Natural killer cell (primary cell): Measurements from ENCODE around the gene KDM6A. TPM values are rescaled to one million over a fixed set of nuclear protein-coding genes. Genes with fewer than 3 reads are reported as not detected.
"Not testable (repeated sequence)": the region's sequence is repeated elsewhere in the genome, so short reads cannot be mapped to it uniquely, and the experiment has no call there.

Source experiments
- ATAC-seq, 3 donors: fragments of 150-1000 bp in 2 of 3; fragments of 200-7000 bp in 1 of 3; cut with Tn5 transposase; 1 replicate in 1 of 3; 2 replicates in 2 of 3; pipeline ENCODE4 v1.10.0; 2021; ENCODE audit warnings: mild to moderate bottlenecking in 2 of 3, moderate library complexity in 2 of 3
- DNase-seq, 2 donors: peaks; one replicate each; pipeline versions ENCODE4 v3.0.0 to v3.0.0-alpha.2; 2013 to 2021; ENCODE audit warnings: mixed read lengths in 1 of 2
- H3K27ac ChIP-seq: one replicate; pipeline ENCODE4 v1.5.1; 2013; ENCODE audit warnings: mild to moderate bottlenecking, low read length
- H3K27me3 ChIP-seq: one replicate; pipeline ENCODE4 v1.6.1; 2013; ENCODE audit warnings: low read length; ENCODE audit not compliant: control insufficient read depth, insufficient read depth
- H3K36me3 ChIP-seq: one replicate; pipeline ENCODE4 v1.6.1; 2013; ENCODE audit warnings: low read length; ENCODE audit not compliant: control insufficient read depth, insufficient read depth
- H3K4me1 ChIP-seq: one replicate; pipeline ENCODE4 v1.6.1; 2013; ENCODE audit warnings: low read length; ENCODE audit not compliant: control insufficient read depth, insufficient read depth
- H3K4me3 ChIP-seq: one replicate; pipeline ENCODE4 v1.5.1; 2013; ENCODE audit warnings: low read length
- H3K9me3 ChIP-seq: one replicate; pipeline ENCODE4 v1.6.1; 2013; ENCODE audit warnings: low read length; ENCODE audit not compliant: control insufficient read depth, insufficient read depth
- H3K27ac Mint-ChIP-seq, 2 donors: one replicate each; pipeline ENCODE4 v1.8.0; 2022; ENCODE audit warnings: mild to moderate bottlenecking in 2 of 2, mixed read lengths in 2 of 2, moderate library complexity in 1 of 2
- H3K27me3 Mint-ChIP-seq, 2 donors: one replicate each; pipeline ENCODE4 v1.8.0; 2022; ENCODE audit warnings: low read depth in 2 of 2, mixed read lengths in 2 of 2
- H3K36me3 Mint-ChIP-seq: one replicate; pipeline ENCODE4 v1.8.0; 2022; ENCODE audit warnings: mixed read lengths
- H3K4me1 Mint-ChIP-seq, 2 donors: one replicate each; pipeline ENCODE4 v1.8.0; 2022; ENCODE audit warnings: mixed read lengths in 2 of 2
- H3K4me3 Mint-ChIP-seq: one replicate; pipeline ENCODE4 v1.8.0; 2022; ENCODE audit warnings: mild to moderate bottlenecking, moderate library complexity, mixed read lengths
- H3K9me3 Mint-ChIP-seq, 2 donors: one replicate each; pipeline ENCODE4 v1.8.0; 2022; ENCODE audit warnings: mixed read lengths in 2 of 2
- CTCF ChIP-seq: fragments of 200-600 bp; IDR thresholded peaks from one replicate; pipeline ENCODE4 v1.8.0; 2022; ENCODE audit warnings: antibody characterized with exemption
- WGBS: methylation state at CpG from one replicate; pipeline ENCODE4 v1.1.7; 2013; ENCODE audit warnings: missing lambda C conversion rate; ENCODE audit not compliant: insufficient coverage; 5-methylcytosine and 5-hydroxymethylcytosine counted together
- intact Hi-C: fragments of 100-400 bp; cut with micrococcal nuclease; formaldehyde crosslinking; loops from one replicate; pipeline ENCODE4 v1.14.2; 2022
- total RNA-seq, 4 donors: library from RNA; stranded (reverse); fragments of 120-200 nt in 1 of 4; gene quantifications; one replicate each; pipeline versions ENCODE4 v1.2.3 to v1.2.4, GENCODE V29; 2013 to 2022

Gene KDM6A
- total RNA-seq, 3 donors from 2014 or later (not counting 1 experiment from before 2014, with no cell fraction given) = 60.8 to 121 (median 73.1) TPM

- no peaks in the 10 kb centered on the region for H3K9me3 Mint-ChIP-seq
- DNase-seq = no peak
- H3K27me3 ChIP-seq = no peaks in the 10 kb centered on the region
- H3K36me3 ChIP-seq = no peaks in the 10 kb centered on the region
- H3K4me1 ChIP-seq = peaks cover 27% of the 10 kb centered on the region
- no peak overlapping the region for H3K27ac ChIP-seq
- TF ChIP-seq CTCF = no peak
- H3K27ac Mint-ChIP-seq = peak overlapping the region; percentile 48 to 70
- no peak overlapping the region for H3K4me3 Mint-ChIP-seq
- H3K9me3 ChIP-seq = no peaks in the 10 kb centered on the region
- H3K4me3 ChIP-seq = no peak overlapping the region
- peaks cover 7% of the 10 kb centered on the region for H3K36me3 Mint-ChIP-seq
- 92% methylated on average over 3 of the region's 6 CpGs for WGBS
- ATAC-seq = no peak
- peaks cover 62 to 69% of the 10 kb centered on the region in 2 donors for H3K4me1 Mint-ChIP-seq
- intact Hi-C loops = no loop called here
- no peaks in the 10 kb centered on the region for H3K27me3 Mint-ChIP-seq
Observed at GRCh38 chrX:44906542-44906941, 33.6 kb downstream of the KDM6A start.

- no peaks in the 10 kb centered on the region for H3K9me3 ChIP-seq
- H3K4me1 ChIP-seq = peaks cover 27% of the 10 kb centered on the region
- no peak for DNase-seq
- intact Hi-C loops = no loop called here
- H3K4me3 ChIP-seq = no peak overlapping the region
- no peaks in the 10 kb centered on the region for H3K36me3 ChIP-seq
- Mint-ChIP-seq H3K36me3 (peaks cover 4% of the 10 kb centered on the region), H3K9me3 (no peaks in the 10 kb centered on the region), H3K4me1 (peaks cover 60 to 70% of the 10 kb centered on the region in 2 donors), H3K4me3 (peak overlapping the region; percentile 45), H3K27me3 (no peaks in the 10 kb centered on the region), H3K27ac (peak overlapping the region; percentile 48 to 85)
- ATAC-seq = peak; percentile 68 to 82 (median 73)
- WGBS = 78% methylated on average over 3 of the region's 3 CpGs
- no peak for TF ChIP-seq CTCF
- no peaks in the 10 kb centered on the region for H3K27me3 ChIP-seq
- H3K27ac ChIP-seq = peak overlapping the region; percentile 1
Observed at GRCh38 chrX:44908153-44908552, 35.2 kb downstream of the KDM6A start.

GRCh38 chrX:44908827-44909226 lies 35.8 kb downstream of the KDM6A start:
- intact Hi-C loops = no loop called here
- peak overlapping the region; percentile 48 to 85 for H3K27ac Mint-ChIP-seq
- DNase-seq = no peak

GRCh38 chrX:44910508-44910907 lies 37.5 kb downstream of the KDM6A start:
- H3K27me3 ChIP-seq, H3K9me3 Mint-ChIP-seq, H3K4me3 Mint-ChIP-seq, H3K27ac ChIP-seq, H3K9me3 ChIP-seq, H3K27me3 Mint-ChIP-seq, intact Hi-C loops, H3K36me3 Mint-ChIP-seq, H3K4me3 ChIP-seq, DNase-seq, H3K36me3 ChIP-seq, ATAC-seq, H3K27ac Mint-ChIP-seq: not testable (repeated sequence)
- peaks cover 55 to 67% of the 10 kb centered on the region in 2 donors for H3K4me1 Mint-ChIP-seq
- WGBS = 100% methylated on average over 1 of the region's 4 CpGs
- peaks cover 20% of the 10 kb centered on the region for H3K4me1 ChIP-seq

More at GRCh38 chrX:44908827-44909226, 35.8 kb downstream of the KDM6A start:
- ATAC-seq = peak; percentile 30 to 51 (median 43)
- Mint-ChIP-seq H3K9me3 (no peaks in the 10 kb centered on the region), H3K4me1 (peaks cover 56 to 67% of the 10 kb centered on the region in 2 donors), H3K36me3 (no peaks in the 10 kb centered on the region), H3K4me3 (peak overlapping the region; percentile 21), H3K27me3 (no peaks in the 10 kb centered on the region)
- WGBS = no CpG with 5 or more reads among the region's 3 CpGs
- no peaks in the 10 kb centered on the region for H3K36me3 ChIP-seq
- H3K27ac ChIP-seq = peak overlapping the region; percentile 1
- peaks cover 27% of the 10 kb centered on the region for H3K4me1 ChIP-seq
- H3K9me3 ChIP-seq = no peaks in the 10 kb centered on the region
- H3K27me3 ChIP-seq = no peaks in the 10 kb centered on the region
- TF ChIP-seq CTCF = no peak
- H3K4me3 ChIP-seq = no peak overlapping the region

- H3K27ac ChIP-seq, H3K27me3 Mint-ChIP-seq, H3K9me3 ChIP-seq, ATAC-seq, H3K4me3 Mint-ChIP-seq, H3K27me3 ChIP-seq, H3K27ac Mint-ChIP-seq, H3K36me3 Mint-ChIP-seq, intact Hi-C loops, H3K9me3 Mint-ChIP-seq, H3K36me3 ChIP-seq, DNase-seq, H3K4me3 ChIP-seq: not testable (repeated sequence)
- peaks cover 18% of the 10 kb centered on the region for H3K4me1 ChIP-seq
- 94% methylated on average over 18 of the region's 45 CpGs for WGBS
- peaks cover 54 to 67% of the 10 kb centered on the region in 2 donors for H3K4me1 Mint-ChIP-seq
Observed at GRCh38 chrX:44911074-44911600, 38.1 kb downstream of the KDM6A start.
